BJ (cell line): ENCODE measurements around the gene HINT2. TPM values are rescaled to one million over a fixed set of nuclear protein-coding genes. Genes with fewer than 3 reads are reported as not detected.
A peak's percentile ranks its signal among the peaks of the same experiment; 100 is the strongest.

Experiments used
- CTCF ChIA-PET: fragments of 350-600 bp; formaldehyde crosslinking; extraction: SDS; loops from one replicate; lab custom pipeline; 2021; ENCODE audit warnings: antibody characterized with exemption, inconsistent platforms; lab: Yijun Ruan, JAX
- POLR2A ChIA-PET: fragments of 300-600 bp; sonication (Branson Sonifier 250); formaldehyde crosslinking; extraction: SDS; loops from one replicate; lab custom pipeline; 2021; ENCODE audit warnings: antibody characterized with exemption; lab: Charles Lee
- DNase-seq: peaks from one replicate; pipeline ENCODE4 v3.0.0-alpha.2; 2011; ENCODE audit warnings: low read depth
- H3K27me3 ChIP-seq: 2 replicates; pipeline ENCODE4 v1.6.0; 2011; ENCODE audit warnings: low read length; ENCODE audit not compliant: control insufficient read depth, insufficient read depth
- H3K36me3 ChIP-seq: 2 replicates; pipeline ENCODE4 v1.5.1; 2011; ENCODE audit warnings: low read length; ENCODE audit not compliant: control insufficient read depth, insufficient read depth
- H3K4me3 ChIP-seq: 2 replicates; pipeline ENCODE4 v1.5.1; 2011; ENCODE audit warnings: low read depth, mild to moderate bottlenecking, control low read depth, low read length
- polyA plus RNA-seq: library from polyadenylated mRNA; depleted of rRNA; stranded (reverse); fragments of >200 nt; gene quantifications from 2 replicates; pipeline ENCODE4 v1.2.3, GENCODE V29; 2011
- TF ChIP-seq, protein P1 (sequence below): IDR thresholded peaks from 2 replicates; pipeline ENCODE4 v1.5.1; 2011; ENCODE audit warnings: low read depth, mild to moderate bottlenecking, control low read depth, inconsistent platforms, low read length, moderate library complexity; ENCODE audit not compliant: insufficient read depth

Gene HINT2
- polyA plus RNA-seq, 1 experiment: 30.0 TPM

DNA sequence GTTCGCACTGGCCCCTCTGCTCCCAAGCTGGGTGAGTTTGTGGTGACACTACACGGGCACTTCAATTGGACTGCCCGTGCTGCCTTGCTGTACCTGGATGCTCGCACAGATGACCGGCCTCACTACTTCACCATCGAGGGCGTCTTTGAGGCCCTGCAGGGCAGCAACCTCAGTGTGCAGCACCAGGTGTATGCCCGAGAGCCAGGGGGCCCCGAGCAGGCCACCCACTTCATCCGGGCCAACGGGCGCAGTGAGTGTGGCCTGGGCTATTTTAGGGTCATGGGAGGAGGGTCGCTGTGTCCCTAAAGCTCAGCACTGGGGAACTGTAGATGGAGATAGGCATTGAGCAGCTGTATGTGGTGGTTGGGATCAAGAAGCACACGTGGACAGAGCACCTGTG is 22.0 kb downstream of the HINT2 start:
- no peak for DNase-seq
- TF ChIP-seq, protein P1, sequence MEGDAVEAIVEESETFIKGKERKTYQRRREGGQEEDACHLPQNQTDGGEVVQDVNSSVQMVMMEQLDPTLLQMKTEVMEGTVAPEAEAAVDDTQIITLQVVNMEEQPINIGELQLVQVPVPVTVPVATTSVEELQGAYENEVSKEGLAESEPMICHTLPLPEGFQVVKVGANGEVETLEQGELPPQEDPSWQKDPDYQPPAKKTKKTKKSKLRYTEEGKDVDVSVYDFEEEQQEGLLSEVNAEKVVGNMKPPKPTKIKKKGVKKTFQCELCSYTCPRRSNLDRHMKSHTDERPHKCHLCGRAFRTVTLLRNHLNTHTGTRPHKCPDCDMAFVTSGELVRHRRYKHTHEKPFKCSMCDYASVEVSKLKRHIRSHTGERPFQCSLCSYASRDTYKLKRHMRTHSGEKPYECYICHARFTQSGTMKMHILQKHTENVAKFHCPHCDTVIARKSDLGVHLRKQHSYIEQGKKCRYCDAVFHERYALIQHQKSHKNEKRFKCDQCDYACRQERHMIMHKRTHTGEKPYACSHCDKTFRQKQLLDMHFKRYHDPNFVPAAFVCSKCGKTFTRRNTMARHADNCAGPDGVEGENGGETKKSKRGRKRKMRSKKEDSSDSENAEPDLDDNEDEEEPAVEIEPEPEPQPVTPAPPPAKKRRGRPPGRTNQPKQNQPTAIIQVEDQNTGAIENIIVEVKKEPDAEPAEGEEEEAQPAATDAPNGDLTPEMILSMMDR: no peak
- peak overlapping the region; percentile 61 for H3K4me3 ChIP-seq
- no peaks in the 10 kb centered on the region; the same call in 1 of the 2 replicates for H3K36me3 ChIP-seq
- H3K27me3 ChIP-seq: no peaks in the 10 kb centered on the region
- CTCF ChIA-PET: interaction anchor here (0.6 to 2.8 kb wide), 8 partner anchors 20 to 397 kb away, joined by 3 to 20 read pairs (median 4); partner anchors contain the start of genes HINT2 and SPAG8
- POLR2A ChIA-PET: no interaction called here

DNA sequence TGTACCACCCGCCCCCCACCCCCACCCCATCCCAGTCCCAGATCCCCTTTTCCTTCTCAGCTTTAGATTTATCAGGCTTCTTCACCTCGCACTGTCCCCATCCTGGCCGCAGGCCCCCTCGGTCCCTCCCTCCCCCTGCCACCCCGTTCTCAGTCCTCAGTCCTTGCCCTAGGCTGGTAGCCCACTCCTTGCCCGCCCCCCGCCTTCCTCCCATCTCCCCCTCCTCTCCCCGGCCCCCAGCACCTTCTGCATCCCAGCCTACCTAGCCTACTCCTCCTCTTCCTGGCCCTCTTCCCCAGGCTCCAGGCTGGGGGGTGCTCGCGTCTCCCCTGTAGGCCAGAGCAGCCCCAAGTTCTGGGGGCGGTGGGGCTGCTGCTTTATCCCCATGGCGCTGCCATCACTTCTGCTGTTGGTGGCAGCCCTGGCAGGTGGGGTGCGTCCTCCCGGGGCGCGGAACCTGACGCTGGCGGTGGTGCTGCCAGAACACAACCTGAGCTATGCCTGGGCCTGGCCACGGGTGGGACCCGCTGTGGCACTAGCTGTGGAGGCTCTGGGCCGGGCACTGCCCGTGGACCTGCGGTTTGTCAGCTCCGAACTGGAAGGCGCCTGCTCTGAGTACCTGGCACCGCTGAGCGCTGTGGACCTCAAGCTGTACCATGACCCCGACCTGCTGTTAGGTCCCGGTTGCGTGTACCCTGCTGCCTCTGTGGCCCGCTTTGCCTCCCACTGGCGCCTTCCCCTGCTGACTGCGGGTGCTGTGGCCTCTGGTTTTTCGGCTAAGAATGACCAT is 22.6 kb downstream of the HINT2 start:
- ChIA-PET POLR2A (no interaction called here), CTCF (interaction anchor here (0.6 to 2.8 kb wide), 9 partner anchors 17 to 398 kb away, joined by 3 to 20 read pairs (median 4); partner anchors contain the start of genes HINT2 and SPAG8)
- TF ChIP-seq, protein P1: no peak
- no peaks in the 10 kb centered on the region for H3K27me3 ChIP-seq
- no peaks in the 10 kb centered on the region; the same call in 1 of the 2 replicates for H3K36me3 ChIP-seq
- DNase-seq: no peak
- H3K4me3 ChIP-seq: peak overlapping the region; percentile 61

DNA sequence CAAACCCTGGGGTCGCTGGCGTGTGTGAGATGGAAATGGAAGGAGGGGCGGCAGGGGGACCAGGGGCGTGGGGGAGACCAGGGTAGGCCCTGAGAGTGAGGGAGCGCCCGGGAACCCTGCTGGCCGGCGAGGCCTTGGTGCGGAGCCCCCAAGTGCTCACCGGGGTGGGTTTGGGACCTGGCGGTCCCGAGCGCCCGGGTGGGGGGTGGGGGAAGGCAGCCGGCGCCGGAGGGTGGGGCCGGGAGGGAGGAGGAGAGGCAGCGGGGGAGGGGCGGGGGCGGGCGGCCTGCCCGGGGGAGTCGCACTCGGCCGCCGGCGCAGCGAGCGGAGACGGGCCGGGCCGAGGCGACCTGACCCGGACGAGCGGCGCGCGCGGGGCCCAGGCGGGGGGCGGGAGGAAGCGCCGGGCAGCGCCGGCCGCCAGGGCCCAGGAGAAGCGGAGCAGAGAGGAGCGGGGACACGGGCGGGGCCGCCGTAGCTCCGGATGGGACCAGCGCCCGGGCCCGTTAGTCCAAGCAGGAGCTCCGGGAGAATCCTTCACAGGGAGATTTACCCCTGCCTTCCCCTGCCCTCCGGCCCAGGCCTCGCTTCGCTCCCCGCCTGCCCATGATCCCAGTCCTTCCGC is 23.4 kb downstream of the HINT2 start, which contains the start of gene NPR2:
TSS of gene NPR2 (plus strand) at position 295 of the 625 bp plus-strand sequence. CDS start 818 bp downstream, outside the sequence.
- TF ChIP-seq, protein P1: no peak
- POLR2A ChIA-PET: no interaction called here
- no peak for DNase-seq
- peak within 1 kb of the TSS; percentile 61 for H3K4me3 ChIP-seq
- H3K36me3 ChIP-seq: no peaks in the 10 kb centered on the region; the same call in 1 of the 2 replicates
- CTCF ChIA-PET: interaction anchor here (0.6 to 2.8 kb wide), 6 partner anchors 16 to 116 kb away, joined by 3 to 20 read pairs (median 12); partner anchors contain the start of genes HINT2 and SPAG8
- no peaks in the 10 kb centered on the region for H3K27me3 ChIP-seq

- TF ChIP-seq, protein P1: peak; percentile 85
- H3K4me3 ChIP-seq: peak overlapping the region; percentile 61
- POLR2A ChIA-PET: no interaction called here
- CTCF ChIA-PET: interaction anchor here (0.6 to 5.3 kb wide), 59 partner anchors 8 to 538 kb away, joined by 3 to 92 read pairs (median 4); partner anchors contain the start of genes CCDC107, CREB3, FAM221B and GBA2
- peaks cover 2% of the 10 kb centered on the region; the same call in 1 of the 2 replicates for H3K27me3 ChIP-seq
- no peaks in the 10 kb centered on the region; the same call in 1 of the 2 replicates for H3K36me3 ChIP-seq
- DNase-seq: peak; percentile 18
These were observed 24.2 kb downstream of the HINT2 start for GRCh38 chr9:35790385-35791296.
